GM18499 (cell line): Measurements from ENCODE around the gene ONECUT1.

ENCODE experiments used
- ATAC-seq: cut with Tn5 transposase; IDR thresholded peaks from one replicate; pipeline ENCODE4 v1.9.1; 2021; ENCODE audit warnings: moderate number of reproducible peaks; ENCODE audit not compliant: insufficient read depth, unreplicated experiment

The ONECUT1 gene

GRCh38 chr15:52734329-52734728, 55.8 kb downstream of the ONECUT1 start:
- ATAC-seq, result no peak

- ATAC-seq, result no peak
Measured at GRCh38 chr15:52733696-52734255, 56.4 kb downstream of the ONECUT1 start.

GRCh38 chr15:52733088-52733487, 57.0 kb downstream of the ONECUT1 start:
- ATAC-seq, result no peak

- no peak for ATAC-seq
Measured at GRCh38 chr15:52732551-52732950, 57.6 kb downstream of the ONECUT1 start.

- ATAC-seq, result no peak
Measured at GRCh38 chr15:52731732-52732470, 58.2 kb downstream of the ONECUT1 start.

GRCh38 chr15:52731004-52731403, 59.1 kb downstream of the ONECUT1 start:
- ATAC-seq, result no peak

- no peak for ATAC-seq
Measured at GRCh38 chr15:52730594-52730993, 59.5 kb downstream of the ONECUT1 start.

- peak; percentile 44 for ATAC-seq
Measured at GRCh38 chr15:52730173-52730572, 60.0 kb downstream of the ONECUT1 start.

- ATAC-seq, result no peak
Measured at GRCh38 chr15:52728899-52729298, 61.2 kb downstream of the ONECUT1 start.

GRCh38 chr15:52727815-52728214, 62.3 kb downstream of the ONECUT1 start:
- ATAC-seq, result no peak

GRCh38 chr15:52726195-52726594, 63.9 kb downstream of the ONECUT1 start:
- ATAC-seq, result no peak

- no peak for ATAC-seq
Measured at GRCh38 chr15:52718551-52718950, 71.6 kb downstream of the ONECUT1 start.

GRCh38 chr15:52717924-52718323, 72.2 kb downstream of the ONECUT1 start:
- ATAC-seq, result no peak

- no peak for ATAC-seq
Measured at GRCh38 chr15:52717481-52717880, 72.7 kb downstream of the ONECUT1 start.

- ATAC-seq, result no peak
Measured at GRCh38 chr15:52716536-52716935, 73.6 kb downstream of the ONECUT1 start.

GRCh38 chr15:52715411-52715810, 74.7 kb downstream of the ONECUT1 start:
- ATAC-seq, result no peak

- ATAC-seq, result no peak
Measured at GRCh38 chr15:52714968-52715367, 75.2 kb downstream of the ONECUT1 start.

GRCh38 chr15:52710708-52711389, 79.3 kb downstream of the ONECUT1 start:
- no peak for ATAC-seq

GRCh38 chr15:52710050-52710707, 80.0 kb downstream of the ONECUT1 start:
- ATAC-seq, result peak; percentile 24

GRCh38 chr15:52709187-52709981, 80.8 kb downstream of the ONECUT1 start:
- ATAC-seq, result peak; percentile 50
